Stimulated activated CD4-positive, alpha-beta T cell treated with anti-CD3 and anti-CD28 coated beads, Interleukin-1b, Interleukin-23, amount 100 ng/mL, for 4 hours (primary cell): ENCODE measurements around the gene PPY.
A peak's percentile ranks its signal among the peaks of the same experiment; 100 is the strongest.
"Not testable (repeated sequence)": the region's sequence is repeated elsewhere in the genome, so short reads cannot be mapped to it uniquely, and the experiment has no call there.

Experiments
- DNase-seq, 2 donors: peaks; one replicate each; pipeline ENCODE4 v3.0.0-alpha.2; 2020; ENCODE audit warnings: low read depth in 2 of 2

Gene PPY

DNA sequence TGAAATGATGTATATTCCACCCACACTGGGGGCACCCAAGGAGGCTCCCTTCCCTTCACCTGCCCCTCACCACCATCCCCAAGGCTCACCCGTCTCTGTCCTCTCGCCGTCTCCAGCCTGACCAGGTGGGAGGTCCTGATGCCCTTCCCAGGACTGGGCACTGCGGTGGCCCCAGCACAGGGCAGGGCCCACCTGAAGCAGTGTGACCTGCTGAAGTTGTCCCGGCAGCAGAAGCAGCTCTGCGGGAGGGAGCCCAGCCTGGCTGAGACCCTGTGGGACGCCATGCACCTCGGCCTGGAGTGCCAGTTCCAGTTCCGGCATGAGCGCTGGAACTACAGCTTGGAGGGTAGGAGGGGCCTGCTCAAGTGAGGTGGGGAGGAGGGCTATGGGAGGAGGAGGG, 9.9 kb downstream of the PPY start:
- DNase-seq: no peak

DNA sequence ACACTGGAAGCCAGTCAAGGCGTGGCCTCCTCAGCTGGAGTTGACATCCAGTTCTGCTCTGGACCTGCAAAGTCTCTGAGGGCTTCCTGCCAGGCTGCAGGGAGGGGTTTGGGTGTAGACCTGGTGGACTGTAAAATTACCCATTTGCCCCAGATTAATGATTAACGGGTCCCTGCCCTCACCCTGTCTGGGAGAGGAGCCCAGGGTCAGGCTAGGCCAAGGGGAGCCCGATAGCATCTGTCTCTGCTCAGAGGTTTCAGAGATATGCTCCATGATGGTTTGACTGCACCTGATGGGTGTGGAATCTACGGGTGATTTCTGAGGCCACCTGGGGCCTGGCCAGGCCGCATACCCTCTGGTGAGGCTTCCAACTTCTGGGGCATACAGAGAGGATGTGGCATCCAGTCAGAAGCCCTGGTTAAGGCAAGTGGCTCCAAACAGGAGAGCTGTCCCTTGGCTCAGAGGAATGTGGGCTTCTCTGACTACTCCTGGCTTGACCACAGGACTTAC, 11.2 kb downstream of the PPY start:
- no peak for DNase-seq

DNA sequence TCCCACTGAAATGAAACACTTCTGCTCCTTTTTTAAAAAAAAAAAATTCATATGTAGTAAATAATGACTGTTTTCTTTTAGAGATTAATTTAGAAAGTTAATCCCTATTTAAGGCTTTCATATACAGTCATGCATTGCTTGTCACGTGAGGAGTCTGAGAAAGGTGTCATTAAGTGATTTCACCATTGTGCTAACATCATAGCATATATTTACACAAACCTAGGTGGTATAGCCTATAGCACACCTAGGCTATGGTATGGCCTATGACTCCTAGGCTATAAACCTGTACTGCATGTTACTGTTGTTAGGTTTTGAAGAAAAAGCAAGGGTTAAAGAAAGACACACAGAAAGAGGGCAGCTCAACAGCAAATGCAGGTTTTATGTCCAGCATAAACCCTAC, 13.7 kb downstream of the PPY start:
- DNase-seq: no peak

DNA sequence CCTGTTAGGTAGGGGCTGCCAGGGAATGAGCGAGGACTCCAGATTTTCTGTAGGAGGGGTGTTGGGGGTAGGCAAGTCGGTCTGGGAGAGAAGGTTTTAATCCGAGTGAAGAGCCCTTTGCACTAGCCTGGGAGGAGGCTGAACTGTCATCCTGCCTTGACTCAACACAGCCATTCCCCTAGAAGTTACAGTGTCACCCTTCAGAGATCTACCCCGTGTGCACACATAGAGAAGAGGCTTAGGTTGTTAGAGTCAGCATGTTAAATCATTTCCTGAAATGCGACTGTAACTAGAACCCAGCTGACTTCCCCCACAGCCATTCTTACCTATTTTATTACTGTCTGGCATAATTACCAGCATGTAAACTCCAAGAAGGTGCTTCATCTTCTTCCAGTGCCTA, 14.3 kb downstream of the PPY start:
- DNase-seq: not testable (repeated sequence)

- DNase-seq: no peak
Observed at GRCh38 chr17:43927060-43927864, 15.0 kb downstream of the PPY start.

DNA sequence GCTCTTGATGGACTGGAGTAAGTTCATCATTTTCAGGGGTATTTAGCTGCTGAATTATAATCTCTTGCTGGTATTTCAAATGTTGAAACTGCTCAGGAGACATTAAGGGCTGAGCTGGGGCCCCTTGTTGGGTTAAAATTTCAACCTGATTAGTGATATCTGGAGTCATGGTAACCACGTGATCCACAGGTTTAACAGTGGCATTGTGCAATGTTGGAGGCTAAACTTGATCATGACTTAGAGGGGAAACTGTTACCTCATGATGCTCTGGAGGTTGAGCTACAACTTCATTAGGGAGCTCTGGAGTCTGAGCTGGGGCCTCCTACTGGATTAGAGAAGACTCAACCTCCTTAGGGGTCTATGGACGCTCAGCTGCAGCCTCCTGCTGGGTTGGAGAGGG, 17.7 kb downstream of the PPY start:
- no peak for DNase-seq

DNA sequence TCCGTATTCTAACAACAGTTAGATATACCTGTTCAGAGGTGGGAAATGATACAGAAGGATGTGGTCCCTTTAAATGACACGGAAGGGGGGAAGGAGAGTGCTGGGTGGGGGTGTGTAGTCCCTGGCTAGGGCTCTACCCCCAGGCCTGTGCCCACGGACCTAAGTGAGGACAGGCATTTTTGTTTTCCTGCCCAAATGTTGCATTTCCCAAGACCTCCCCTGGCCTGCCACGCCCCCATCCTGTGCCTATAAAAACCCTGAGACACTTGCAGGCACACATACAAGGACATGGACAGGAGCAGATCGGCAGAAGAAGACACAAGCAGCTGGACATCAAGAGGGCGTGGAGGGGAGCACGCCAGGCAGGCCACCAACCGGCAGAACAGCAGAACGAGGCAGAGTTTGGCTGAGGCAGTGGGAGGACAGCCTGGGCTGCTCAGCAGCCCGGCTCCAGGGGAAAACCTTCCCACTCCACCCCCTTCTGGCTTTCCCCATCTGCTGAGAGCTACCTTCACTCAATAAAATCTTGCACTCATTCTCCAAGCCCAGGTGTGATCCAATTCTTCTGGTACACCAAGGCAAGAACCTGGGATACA, 21.7 kb downstream of the PPY start:
- no peak for DNase-seq

DNA sequence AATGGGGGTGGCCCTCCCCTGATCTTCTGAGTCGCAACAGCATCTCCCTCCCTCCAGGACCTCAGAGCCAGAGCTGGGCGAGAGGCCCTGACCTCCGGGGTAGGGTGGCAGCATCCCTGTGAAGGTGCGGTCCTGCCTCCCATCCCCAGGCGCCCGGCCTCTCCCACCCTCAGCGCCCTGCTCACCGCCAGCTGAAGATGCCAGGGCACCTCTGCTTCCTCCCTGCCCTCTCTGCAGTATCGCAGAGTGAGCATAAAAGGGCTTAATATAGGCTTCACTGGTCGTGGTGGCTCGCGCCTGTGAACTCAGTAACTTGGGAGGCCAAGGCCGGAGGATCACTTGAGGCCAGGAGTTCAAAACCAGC, 24.3 kb downstream of the PPY start:
- no peak for DNase-seq

GRCh38 chr17:43917348-43918025, 24.8 kb downstream of the PPY start:
- DNase-seq: peak in 1 of 2 donors; percentile 43

- DNase-seq: no peak
Observed at GRCh38 chr17:43917016-43917347, 25.3 kb downstream of the PPY start.

GRCh38 chr17:43916385-43916784, 25.9 kb downstream of the PPY start:
- no peak for DNase-seq

DNA sequence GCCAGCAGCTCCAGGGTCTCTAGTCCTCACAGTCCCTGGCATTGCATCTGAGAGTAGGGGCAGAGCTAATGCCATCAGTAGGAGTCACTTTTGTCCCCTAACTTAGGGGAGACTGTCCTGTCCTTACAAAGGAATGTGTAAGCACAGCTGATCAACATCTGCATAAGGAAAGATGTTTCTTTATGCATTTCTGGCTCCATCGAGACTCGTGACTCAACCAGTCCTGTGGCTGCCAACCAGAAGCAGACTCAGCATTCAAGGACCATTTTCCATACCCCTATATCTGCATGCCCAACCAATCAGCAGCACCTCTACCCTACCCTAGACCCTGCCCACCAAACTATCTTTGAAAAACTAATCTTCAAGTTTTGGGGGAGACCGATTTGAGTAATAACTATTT, 26.7 kb downstream of the PPY start:
- DNase-seq: no peak

DNA sequence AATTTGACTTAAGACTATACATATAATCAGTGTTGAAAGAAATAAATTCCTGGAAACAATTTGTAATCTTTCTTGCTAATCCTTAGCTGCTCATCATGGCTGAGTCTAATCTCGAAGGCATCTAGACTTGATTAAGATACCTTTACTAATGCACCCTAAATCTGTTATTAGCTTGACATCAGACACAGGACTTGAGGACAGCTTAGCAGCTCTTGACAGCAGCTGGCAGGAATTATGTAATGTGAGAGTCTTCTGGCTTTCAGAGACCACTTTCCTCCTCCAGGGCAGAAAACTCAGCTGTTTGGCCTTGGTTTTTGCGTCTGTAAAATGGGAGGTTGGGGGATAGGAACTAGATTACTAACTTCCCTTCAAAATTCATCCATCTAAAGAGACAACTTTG, 27.8 kb downstream of the PPY start:
- no peak for DNase-seq

GRCh38 chr17:43913584-43913983, 28.7 kb downstream of the PPY start:
- DNase-seq: no peak

GRCh38 chr17:43912635-43913304, 29.5 kb downstream of the PPY start:
- no peak for DNase-seq

- no peak for DNase-seq
Observed at GRCh38 chr17:43911904-43912303, 30.4 kb downstream of the PPY start.

DNA sequence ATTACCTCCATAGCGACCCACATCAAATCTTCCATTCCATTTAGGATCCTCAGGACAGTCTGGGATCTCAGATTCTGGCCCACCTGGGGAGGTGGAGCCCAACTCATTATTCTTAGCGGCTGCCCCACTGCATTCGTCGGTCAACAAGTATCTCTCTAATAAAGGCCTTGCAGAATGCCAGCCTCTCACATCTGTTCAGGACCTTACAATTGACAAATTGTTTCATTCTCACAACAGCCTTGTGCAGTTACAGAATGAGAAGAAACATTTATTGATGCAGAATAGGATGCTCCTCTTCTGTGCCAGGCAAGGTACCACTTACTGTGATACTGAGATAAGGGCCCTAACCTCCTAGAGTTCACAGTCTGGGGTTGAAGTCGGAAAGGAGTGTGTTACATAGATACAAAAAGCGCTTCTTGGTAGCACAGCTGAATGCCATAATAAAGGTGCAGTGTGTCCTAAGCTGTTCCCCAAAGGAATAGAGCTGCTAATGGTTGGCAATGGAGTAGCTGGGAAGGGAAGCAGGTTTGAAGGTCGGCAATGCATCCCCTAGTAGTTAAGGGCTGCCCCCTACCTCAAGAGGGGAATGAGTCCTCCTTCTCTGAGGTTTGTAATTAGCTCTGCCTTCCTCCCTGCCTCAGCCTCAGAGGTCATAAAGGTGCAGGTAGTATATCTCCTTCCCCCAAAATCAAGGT, 32.6 kb downstream of the PPY start:
- no peak for DNase-seq

GRCh38 chr17:43907998-43908721, 34.1 kb downstream of the PPY start:
- DNase-seq: peak; percentile 35 to 48

- peak in 1 of 2 donors; percentile 36 for DNase-seq
Observed at GRCh38 chr17:43907425-43907981, 34.8 kb downstream of the PPY start, which contains the start of gene MPP2. Gene MPP2, minus strand, starts transcription at chr17:43907536. Its CDS starts 3,076 bp downstream, at chr17:43904460.

DNA sequence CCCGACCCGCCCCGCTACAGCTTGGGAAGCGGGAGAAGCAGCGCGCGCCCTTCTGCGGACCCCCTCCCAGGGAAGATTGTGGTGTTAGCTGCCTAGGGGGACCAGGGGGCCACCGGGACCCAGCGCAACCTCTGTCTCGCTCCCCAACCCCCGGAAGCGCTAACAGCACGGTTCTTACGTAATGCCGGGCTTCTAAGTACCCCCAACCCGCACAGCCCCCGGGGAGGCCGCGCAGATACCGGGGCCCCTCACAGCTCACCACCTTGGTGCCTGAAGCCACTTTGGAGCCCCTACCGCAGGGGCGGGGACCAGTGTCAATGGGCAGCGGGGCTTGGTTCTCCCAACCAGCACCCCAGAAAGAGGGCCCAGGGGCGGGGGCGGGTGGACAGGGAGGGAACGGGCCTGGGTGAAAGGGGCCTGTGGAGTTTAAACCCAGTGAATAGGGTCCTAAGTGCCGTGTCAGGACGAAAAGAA, 35.3 kb downstream of the PPY start:
- no peak for DNase-seq
